IMR-90 (cell line): Measurements from ENCODE around the gene NCS1. TPM values are rescaled to one million over a fixed set of nuclear protein-coding genes. Genes with fewer than 3 reads are reported as not detected.

ENCODE experiments used
- ATAC-seq: fragments of 200-7000 bp; cut with Tn5 transposase; 2 replicates; pipeline ENCODE4 v1.9.1; 2020; ENCODE audit warnings: low read depth, mild to moderate bottlenecking, moderate library complexity
- BruUV-seq: library from RNA; stranded (reverse); fragments of 400-500 nt; replicated peaks from 2 replicates; lab custom pipeline; 2021; lab: Mats Ljungman, UMichigan
- CTCF ChIA-PET: fragments of 300-600 bp; formaldehyde crosslinking; extraction: SDS; loops from one replicate; lab custom pipeline; 2021; ENCODE audit warnings: antibody characterized with exemption; lab: Yijun Ruan, JAX
- POLR2A ChIA-PET: fragments of 300-600 bp; sonication (Branson Sonifier 250); formaldehyde crosslinking; loops from one replicate; lab custom pipeline; 2022; ENCODE audit warnings: antibody characterized with exemption; ENCODE audit not compliant: unreplicated experiment; lab: Charles Lee
- DNase-seq: peaks from one replicate; pipeline ENCODE4 v3.0.0; 2013
- H2AFZ ChIP-seq: replicated peaks from 2 replicates; pipeline ENCODE3; 2013; ENCODE audit warnings: low read length, mild to moderate bottlenecking; ENCODE audit not compliant: poor library complexity
- H2AK5ac ChIP-seq: 2 replicates; pipeline ENCODE4 v1.6.1; 2013; ENCODE audit warnings: low read depth, low read length, inconsistent platforms
- H2AK9ac ChIP-seq: replicated peaks from 2 replicates; pipeline ENCODE3; 2013; ENCODE audit warnings: mild to moderate bottlenecking, low read depth, low read length, moderate library complexity; ENCODE audit not compliant: poor library complexity
- H2BK120ac ChIP-seq: 2 replicates; pipeline ENCODE4 v1.6.1; 2013; ENCODE audit warnings: low read depth, low read length, inconsistent platforms
- H2BK15ac ChIP-seq: 3 replicates; pipeline ENCODE4 v1.6.1; 2013; ENCODE audit warnings: low read depth, low read length, inconsistent platforms
- H2BK20ac ChIP-seq: 2 replicates; pipeline ENCODE4 v1.6.1; 2013; ENCODE audit warnings: low read depth, mild to moderate bottlenecking, inconsistent platforms, low read length, moderate library complexity
- H2BK5ac ChIP-seq: 2 replicates; pipeline ENCODE4 v1.6.1; 2013; ENCODE audit warnings: mild to moderate bottlenecking, low read depth, low read length, inconsistent platforms; ENCODE audit not compliant: poor library complexity, severe bottlenecking
- H3K14ac ChIP-seq: replicated peaks from 2 replicates; pipeline ENCODE4 v1.6.1; 2013; ENCODE audit warnings: low read depth, low read length, inconsistent platforms
- H3K18ac ChIP-seq: 2 replicates; pipeline ENCODE4 v1.6.1; 2013; ENCODE audit warnings: low read depth, low read length, control low read depth
- H3K23ac ChIP-seq: 2 replicates; pipeline ENCODE4 v1.6.1; 2013; ENCODE audit warnings: low read depth, low read length, inconsistent platforms
- H3K27ac ChIP-seq: 2 replicates; pipeline ENCODE4 v1.5.1; 2013; ENCODE audit warnings: mild to moderate bottlenecking, control low read depth, low read length; ENCODE audit not compliant: insufficient read depth
- H3K27me3 ChIP-seq: 2 replicates; pipeline ENCODE4 v1.6.1; 2013; ENCODE audit warnings: low read length; ENCODE audit not compliant: control insufficient read depth, insufficient read depth
- H3K36me3 ChIP-seq: 2 replicates; pipeline ENCODE4 v1.6.1; 2013; ENCODE audit warnings: low read length, mixed read lengths; ENCODE audit not compliant: control insufficient read depth, insufficient read depth
- H3K4ac ChIP-seq: 2 replicates; pipeline ENCODE4 v1.6.1; 2013; ENCODE audit warnings: low read depth, low read length, inconsistent platforms
- H3K4me1 ChIP-seq: 2 replicates; pipeline ENCODE4 v1.6.1; 2013; ENCODE audit warnings: low read length, mixed read lengths; ENCODE audit not compliant: control insufficient read depth, insufficient read depth
- H3K4me2 ChIP-seq: 2 replicates; pipeline ENCODE4 v1.6.1; 2013; ENCODE audit warnings: low read depth, mild to moderate bottlenecking, control low read depth, low read length, moderate library complexity
- H3K4me3 ChIP-seq: 2 replicates; pipeline ENCODE4 v1.5.1; 2013; ENCODE audit warnings: low read depth, mild to moderate bottlenecking, control low read depth, low read length, moderate library complexity; ENCODE audit not compliant: insufficient read depth
- H3K56ac ChIP-seq: 2 replicates; pipeline ENCODE4 v1.6.1; 2013; ENCODE audit warnings: low read length, inconsistent platforms; ENCODE audit not compliant: insufficient read depth; ENCODE audit errors: extremely low read depth
- H3K79me1 ChIP-seq, 2 experiments: 2 replicates each; pipeline ENCODE4 v1.6.1; 2013; ENCODE audit warnings: low read length in 2 of 2, inconsistent platforms in 1 of 2, low read depth in 1 of 2
- H3K9ac ChIP-seq: 2 replicates; pipeline ENCODE4 v1.6.1; 2013; ENCODE audit warnings: low read depth, low read length, control low read depth
- H3K9me1 ChIP-seq: 2 replicates; pipeline ENCODE4 v1.6.1; 2013; ENCODE audit warnings: low read length, inconsistent platforms; ENCODE audit not compliant: insufficient read depth
- H3K9me3 ChIP-seq: 2 replicates; pipeline ENCODE4 v1.6.1; 2013; ENCODE audit warnings: low read length; ENCODE audit not compliant: control insufficient read depth, insufficient read depth
- H4K20me1 ChIP-seq: 2 replicates; pipeline ENCODE4 v1.6.1; 2013; ENCODE audit warnings: low read length, inconsistent platforms; ENCODE audit not compliant: insufficient read depth
- H4K5ac ChIP-seq: 2 replicates; pipeline ENCODE4 v1.6.1; 2013; ENCODE audit warnings: mild to moderate bottlenecking, low read depth, low read length, control low read depth
- H4K8ac ChIP-seq, 2 experiments: 2 replicates each; pipeline ENCODE4 v1.6.1; 2013; ENCODE audit warnings: low read depth in 2 of 2, low read length in 2 of 2, control low read depth in 1 of 2, inconsistent platforms in 1 of 2
- H4K91ac ChIP-seq: 2 replicates; pipeline ENCODE4 v1.6.1; 2013; ENCODE audit warnings: low read depth, low read length, inconsistent platforms; ENCODE audit not compliant: insufficient read depth
- CEBPB ChIP-seq: IDR thresholded peaks from 2 replicates; pipeline ENCODE4 v1.6.1; 2012; ENCODE audit warnings: low read depth, low read length, improper control_type of control experiment
- MAZ ChIP-seq: IDR thresholded peaks from 2 replicates; pipeline ENCODE4 v1.6.1; 2012; ENCODE audit warnings: low read depth, mild to moderate bottlenecking, low read length, improper control_type of control experiment, moderate library complexity, borderline replicate concordance
- MXI1 ChIP-seq: IDR thresholded peaks from 2 replicates; pipeline ENCODE4 v1.6.1; 2012; ENCODE audit warnings: low read depth, mild to moderate bottlenecking, low read length, moderate library complexity, borderline replicate concordance
- NFE2L2 ChIP-seq: fragments of 150-350 bp; IDR thresholded peaks from 2 replicates; pipeline ENCODE4 v1.6.1; 2016; ENCODE audit warnings: low read depth, mild to moderate bottlenecking, low read length
- POLR2A ChIP-seq: IDR thresholded peaks from 2 replicates; pipeline ENCODE4 v1.6.1; 2012; ENCODE audit warnings: mild to moderate bottlenecking, low read depth, low read length
- RAD21 ChIP-seq: IDR thresholded peaks from 2 replicates; pipeline ENCODE4 v1.6.1; 2012; ENCODE audit warnings: low read length, improper control_type of control experiment
- RCOR1 ChIP-seq: IDR thresholded peaks from 2 replicates; pipeline ENCODE4 v1.6.1; 2012; ENCODE audit warnings: mild to moderate bottlenecking, low read length, improper control_type of control experiment; ENCODE audit not compliant: insufficient replicate concordance
- USF2 ChIP-seq: fragments of 150-350 bp; IDR thresholded peaks from 2 replicates; pipeline ENCODE4 v1.6.1; 2017; ENCODE audit warnings: mild to moderate bottlenecking, antibody characterized with exemption, low read length, low read depth
- WGBS, 2 experiments: methylation state at CpG; one replicate each; pipeline versions ENCODE4 v1.1.5 to v1.1.7; 2013; ENCODE audit warnings: missing lambda C conversion rate in 2 of 2; ENCODE audit not compliant: insufficient read length in 1 of 2; ENCODE audit errors: extremely low coverage in 2 of 2; 5-methylcytosine and 5-hydroxymethylcytosine counted together
- dilution Hi-C: fragments of 300-500 bp; cut with HindIII; formaldehyde crosslinking; loops from one replicate; pipeline ENCODE4 v1.14.3; 2018; ENCODE audit warnings: low sequenced_read_pairs; ENCODE audit not compliant: unreplicated experiment
- in situ Hi-C: fragments of 300-500 bp; cut with MboI; formaldehyde crosslinking; loops from 3 replicates; pipeline ENCODE4 v1.14.3; 2019; ENCODE audit warnings: low sequenced_read_pairs, inconsistent platforms, mixed read lengths
- intact Hi-C: fragments of 100-400 bp; cut with micrococcal nuclease; formaldehyde crosslinking; loops from 2 replicates; pipeline ENCODE4 v1.10.0; 2022
- polyA plus RNA-seq, 3 experiments: library from polyadenylated mRNA; depleted of rRNA; stranded (reverse); fragments of >200 nt; gene quantifications; 2 replicates each; pipeline ENCODE4 v1.2.3, GENCODE V29; 2012; ENCODE audit warnings: low replicate concordance in 1 of 3
- total RNA-seq: library from RNA; depleted of rRNA; stranded (reverse); fragments of >200 nt; gene quantifications from 2 replicates; pipeline ENCODE4 v1.2.3, GENCODE V29; 2012
- TF ChIP-seq, protein P1 (sequence below): conservative IDR thresholded peaks from 2 replicates; pipeline ENCODE4 v1.5.1; 2012; ENCODE audit warnings: mild to moderate bottlenecking, low read depth, low read length, improper control_type of control experiment

Gene NCS1
- total and polyA plus RNA-seq, 2 of the 4 experiments (the other 2 are of a cell fraction), result 41.0 to 60.5 TPM

DNA sequence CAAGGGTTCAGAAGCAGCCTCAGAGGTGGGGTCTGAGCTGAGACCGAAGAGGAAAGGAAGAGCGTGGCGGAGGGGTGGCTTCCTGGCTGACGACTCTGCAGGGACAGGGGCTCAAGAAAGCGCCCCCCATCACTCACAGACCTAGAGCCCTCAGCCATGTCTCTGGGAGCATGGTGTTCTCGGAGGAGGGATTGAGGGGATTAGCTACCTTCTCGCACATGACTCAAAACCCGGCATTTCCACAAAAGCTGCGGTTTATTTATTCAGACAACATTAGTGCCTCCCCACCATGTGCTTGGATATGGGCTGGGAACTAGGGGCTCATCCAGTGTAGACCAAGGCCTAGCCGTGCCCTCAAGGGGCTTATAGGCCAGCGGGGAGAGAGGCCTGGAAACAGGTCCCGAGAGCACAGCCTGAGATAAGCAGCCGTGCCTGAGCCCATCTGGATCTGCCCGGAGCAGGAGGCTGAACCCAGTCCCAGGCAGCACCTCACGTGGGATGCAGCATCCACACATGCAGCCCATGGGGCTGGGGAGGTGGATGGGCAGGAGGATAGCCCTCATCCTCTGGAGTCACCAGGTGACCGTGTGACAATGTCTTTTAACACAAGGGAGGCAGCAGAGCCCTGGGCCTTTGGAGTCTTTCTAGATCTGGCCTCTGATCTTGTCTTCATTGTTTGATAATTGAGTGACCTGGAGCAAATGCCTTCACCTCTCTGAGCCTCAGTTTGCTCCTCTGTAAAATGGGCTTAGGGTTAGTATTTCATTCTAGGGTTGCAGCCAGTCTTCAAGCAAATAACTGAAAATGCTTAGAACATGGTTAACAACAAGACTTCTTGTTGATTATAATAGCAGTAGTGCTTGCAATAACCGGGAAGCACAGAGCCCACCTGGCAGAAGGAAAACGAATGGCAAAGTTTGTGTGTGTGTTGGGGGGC is 92.5 kb downstream of the NCS1 start (continued):
- TF ChIP-seq MAZ, result no peak

DNA sequence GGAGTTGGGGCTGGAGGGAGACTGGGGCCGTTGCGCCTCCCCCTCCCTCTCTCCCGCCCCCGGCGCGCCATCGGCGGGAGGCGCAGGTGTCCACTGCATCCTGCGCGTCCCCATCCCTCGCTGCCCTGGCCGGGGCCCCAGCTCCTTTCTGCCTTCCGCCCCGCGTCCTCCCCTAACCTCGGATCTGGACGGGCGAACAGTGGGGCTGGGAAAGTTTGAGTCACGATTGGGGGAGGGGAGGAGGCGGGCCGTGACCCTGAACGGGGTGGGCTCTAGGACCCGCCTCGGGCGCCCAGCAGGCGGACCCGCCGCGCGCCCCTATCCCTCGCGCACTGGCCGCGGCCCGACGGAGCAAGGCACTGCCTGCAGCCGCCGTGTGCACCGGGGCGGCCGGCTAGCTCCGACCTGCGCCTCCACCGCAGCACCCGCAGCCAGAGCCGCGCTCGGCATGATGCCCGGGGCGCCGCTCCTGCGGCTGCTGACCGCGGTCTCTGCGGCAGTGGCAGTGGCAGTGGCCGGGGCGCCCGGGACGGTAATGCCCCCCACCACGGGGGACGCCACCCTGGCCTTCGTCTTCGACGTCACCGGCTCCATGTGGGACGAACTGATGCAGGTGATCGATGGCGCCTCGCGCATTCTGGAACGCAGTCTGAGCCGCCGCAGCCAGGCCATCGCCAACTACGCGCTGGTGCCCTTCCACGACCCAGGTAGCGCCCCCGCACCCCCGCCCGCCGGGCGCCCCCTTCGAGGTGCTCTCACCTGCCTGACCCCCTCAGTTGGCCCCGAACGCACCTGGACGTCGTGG is 93.4 kb downstream of the NCS1 start, which contains the start of gene HMCN2:
TSS of gene HMCN2 (plus strand) at position 330 of the 805 bp plus-strand sequence. CDS start at position 449, 119 bp downstream.
- Histone ChIP-seq H2AK9ac (no peak within 1 kb of the TSS), H3K27ac (no peak within 1 kb of the TSS), H3K27me3 (peaks cover 86% of the 10 kb centered on the region), H2BK120ac (no peak within 1 kb of the TSS), H3K9me1 (no peaks in the 10 kb centered on the region), H3K4me3 (no peak within 1 kb of the TSS), H3K4me2 (no peak within 1 kb of the TSS), H2BK20ac (no peak within 1 kb of the TSS), H2BK5ac (no peak within 1 kb of the TSS), H3K23ac (no peak within 1 kb of the TSS), H3K9me3 (peaks cover 3% of the 10 kb centered on the region; the same call in 1 of the 2 replicates), H3K18ac (no peak within 1 kb of the TSS), H3K4me1 (peaks cover 4% of the 10 kb centered on the region; the same call in 1 of the 2 replicates), H3K14ac (no peak within 1 kb of the TSS), H3K9ac (no peak within 1 kb of the TSS), H2AK5ac (no peak within 1 kb of the TSS), H3K56ac (no peak within 1 kb of the TSS), H3K4ac (no peak within 1 kb of the TSS), H4K91ac (no peak within 1 kb of the TSS), H2AFZ (no peak within 1 kb of the TSS), H4K5ac (no peak within 1 kb of the TSS), H4K8ac (no peak within 1 kb of the TSS), H4K20me1 (no peaks in the 10 kb centered on the region), H2BK15ac (no peak within 1 kb of the TSS), H3K79me1 (no peaks in the 10 kb centered on the region), H3K36me3 (no peaks in the 10 kb centered on the region)
- dilution Hi-C loops (no loop called here), in situ Hi-C loops (no loop called here), intact Hi-C loops (no loop called here)
- no peak for DNase-seq
- BruUV-seq, result no TSS peak
- 1% methylated on average over 22 of the region's 89 CpGs; no CpG with 5 or more reads in 1 of the 2 experiments for WGBS, 2 experiments
- ATAC-seq, result peak; percentile 40; the same call in 1 of the 2 replicates
- ChIA-PET CTCF (no interaction called here), POLR2A (no interaction called here)
- TF ChIP-seq MXI1 (no peak), CEBPB (no peak), RAD21 (no peak), RCOR1 (no peak), NFE2L2 (no peak), USF2 (no peak), POLR2A (no peak), MAZ (no peak)
- TF ChIP-seq, protein P1, sequence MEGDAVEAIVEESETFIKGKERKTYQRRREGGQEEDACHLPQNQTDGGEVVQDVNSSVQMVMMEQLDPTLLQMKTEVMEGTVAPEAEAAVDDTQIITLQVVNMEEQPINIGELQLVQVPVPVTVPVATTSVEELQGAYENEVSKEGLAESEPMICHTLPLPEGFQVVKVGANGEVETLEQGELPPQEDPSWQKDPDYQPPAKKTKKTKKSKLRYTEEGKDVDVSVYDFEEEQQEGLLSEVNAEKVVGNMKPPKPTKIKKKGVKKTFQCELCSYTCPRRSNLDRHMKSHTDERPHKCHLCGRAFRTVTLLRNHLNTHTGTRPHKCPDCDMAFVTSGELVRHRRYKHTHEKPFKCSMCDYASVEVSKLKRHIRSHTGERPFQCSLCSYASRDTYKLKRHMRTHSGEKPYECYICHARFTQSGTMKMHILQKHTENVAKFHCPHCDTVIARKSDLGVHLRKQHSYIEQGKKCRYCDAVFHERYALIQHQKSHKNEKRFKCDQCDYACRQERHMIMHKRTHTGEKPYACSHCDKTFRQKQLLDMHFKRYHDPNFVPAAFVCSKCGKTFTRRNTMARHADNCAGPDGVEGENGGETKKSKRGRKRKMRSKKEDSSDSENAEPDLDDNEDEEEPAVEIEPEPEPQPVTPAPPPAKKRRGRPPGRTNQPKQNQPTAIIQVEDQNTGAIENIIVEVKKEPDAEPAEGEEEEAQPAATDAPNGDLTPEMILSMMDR, result no peak
